Trophoblast cell (in vitro differentiated cells and primary cell): ENCODE results near the gene AP3D1.

Source experiments
- DNase-seq, 2 donors: peaks; one replicate each; pipeline ENCODE4 v3.0.0-alpha.2; 2016
- H2AFZ ChIP-seq: 2 replicates; pipeline ENCODE4 v1.6.1; 2013; ENCODE audit warnings: low read length, moderate library complexity, mild to moderate bottlenecking; ENCODE audit not compliant: insufficient read depth, poor library complexity
- H2AK5ac ChIP-seq: 2 replicates; pipeline ENCODE4 v1.6.1; 2013; ENCODE audit warnings: mild to moderate bottlenecking, low read length
- H2BK120ac ChIP-seq: 2 replicates; pipeline ENCODE4 v1.6.1; 2013; ENCODE audit warnings: low read length, mild to moderate bottlenecking, moderate library complexity; ENCODE audit not compliant: insufficient read depth, poor library complexity
- H2BK12ac ChIP-seq: 2 replicates; pipeline ENCODE4 v1.6.1; 2013; ENCODE audit warnings: mild to moderate bottlenecking, low read length, moderate library complexity
- H2BK5ac ChIP-seq: 2 replicates; pipeline ENCODE4 v1.6.1; 2013; ENCODE audit warnings: low read length, low read depth, moderate library complexity, mild to moderate bottlenecking; ENCODE audit not compliant: poor library complexity
- H3K14ac ChIP-seq: 2 replicates; pipeline ENCODE4 v1.6.1; 2013; ENCODE audit warnings: mild to moderate bottlenecking, low read length
- H3K18ac ChIP-seq: 2 replicates; pipeline ENCODE4 v1.6.1; 2013; ENCODE audit warnings: mild to moderate bottlenecking, low read length
- H3K23ac ChIP-seq: 2 replicates; pipeline ENCODE4 v1.6.1; 2013; ENCODE audit warnings: low read length
- H3K27ac ChIP-seq: 2 replicates; pipeline ENCODE4 v1.5.1; 2013; ENCODE audit warnings: low read depth, mild to moderate bottlenecking, inconsistent platforms, low read length, moderate library complexity
- H3K27me3 ChIP-seq: 2 replicates; pipeline ENCODE4 v1.6.1; 2013; ENCODE audit warnings: inconsistent platforms, mild to moderate bottlenecking, low read length, moderate library complexity; ENCODE audit not compliant: insufficient read depth
- H3K36me3 ChIP-seq, 2 experiments: 1 replicate in 1 of 2; 2 replicates in 1 of 2; pipeline ENCODE4 v1.6.1; 2013; ENCODE audit warnings: low read length in 2 of 2, mild to moderate bottlenecking in 2 of 2, moderate library complexity in 1 of 2; ENCODE audit not compliant: insufficient read depth in 2 of 2, control insufficient read depth in 1 of 2
- H3K4ac ChIP-seq: 2 replicates; pipeline ENCODE4 v1.6.1; 2013; ENCODE audit warnings: low read depth, mild to moderate bottlenecking, low read length, moderate library complexity
- H3K4me1 ChIP-seq, 2 experiments: 1 replicate in 1 of 2; 2 replicates in 1 of 2; pipeline ENCODE4 v1.6.1; 2013; ENCODE audit warnings: low read length in 2 of 2, mild to moderate bottlenecking in 2 of 2, moderate library complexity in 1 of 2; ENCODE audit not compliant: insufficient read depth in 2 of 2, control insufficient read depth in 1 of 2
- H3K4me2 ChIP-seq: 2 replicates; pipeline ENCODE4 v1.6.1; 2013; ENCODE audit warnings: inconsistent platforms, mild to moderate bottlenecking, low read length, moderate library complexity
- H3K4me3 ChIP-seq: 2 replicates; pipeline ENCODE4 v1.5.1; 2013; ENCODE audit warnings: mild to moderate bottlenecking, low read depth, low read length, inconsistent platforms
- H3K79me1 ChIP-seq: one replicate; pipeline ENCODE4 v1.6.1; 2013; ENCODE audit warnings: low read length
- H3K79me2 ChIP-seq: 2 replicates; pipeline ENCODE4 v1.6.1; 2013; ENCODE audit warnings: low read length, mild to moderate bottlenecking; ENCODE audit not compliant: control insufficient read depth, insufficient read depth, poor library complexity
- H3K9ac ChIP-seq: 2 replicates; pipeline ENCODE4 v1.6.1; 2013; ENCODE audit warnings: mild to moderate bottlenecking, low read length
- H3K9me3 ChIP-seq: 2 replicates; pipeline ENCODE4 v1.6.1; 2013; ENCODE audit warnings: low read depth, mild to moderate bottlenecking, control low read depth, inconsistent platforms, low read length; ENCODE audit not compliant: insufficient read depth
- H4K12ac ChIP-seq: 2 replicates; pipeline ENCODE4 v1.6.1; 2013; ENCODE audit warnings: low read depth, mild to moderate bottlenecking, low read length, moderate library complexity
- H4K8ac ChIP-seq: 2 replicates; pipeline ENCODE4 v1.6.1; 2013; ENCODE audit warnings: low read depth, mild to moderate bottlenecking, low read length, moderate library complexity
- H4K91ac ChIP-seq: one replicate; pipeline ENCODE4 v1.6.1; 2013; ENCODE audit warnings: low read depth, mild to moderate bottlenecking, low read length, moderate library complexity
- WGBS: extraction: QIAGEN DNeasy Blood & Tissue Kit; methylation state at CpG from one replicate; pipeline ENCODE4 v1.1.7; 2013; ENCODE audit warnings: missing lambda C conversion rate; ENCODE audit not compliant: insufficient read length, insufficient coverage; ENCODE audit errors: extremely low coverage; 5-methylcytosine and 5-hydroxymethylcytosine counted together

The AP3D1 gene

GRCh38 chr19:2061495-2062388, 89.6 kb downstream of the AP3D1 start:
- H3K27me3 ChIP-seq: no peaks in the 10 kb centered on the region
- H3K4ac ChIP-seq: peak overlapping the region; percentile 48
- peak overlapping the region; percentile 87 for H4K91ac ChIP-seq
- H2BK120ac ChIP-seq: peak overlapping the region; percentile 91
- H3K18ac ChIP-seq: peak overlapping the region; percentile 85
- H2BK12ac ChIP-seq: peak overlapping the region; percentile 31
- H2AK5ac ChIP-seq: peak overlapping the region; percentile 31
- peak overlapping the region; percentile 83 for H3K14ac ChIP-seq
- H4K8ac ChIP-seq: peak overlapping the region; percentile 79
- no peaks in the 10 kb centered on the region for H3K36me3 ChIP-seq
- H3K9me3 ChIP-seq: no peaks in the 10 kb centered on the region
- peak overlapping the region; percentile 84 for H3K4me2 ChIP-seq
- peak overlapping the region; percentile 57 for H4K12ac ChIP-seq
- peak; percentile 99 to 100 for DNase-seq
- peaks cover 8% of the 10 kb centered on the region for H3K79me2 ChIP-seq
- WGBS: no CpG with 5 or more reads among the region's 50 CpGs
- peaks cover 30% of the 10 kb centered on the region for H3K79me1 ChIP-seq
- H3K23ac ChIP-seq: no peak overlapping the region
- H3K4me1 ChIP-seq: peaks cover 27 to 29% of the 10 kb centered on the region in 2 experiments
- H3K4me3 ChIP-seq: peak overlapping the region; percentile 49
- H2BK5ac ChIP-seq: peak overlapping the region; percentile 96
- H2AFZ ChIP-seq: peak overlapping the region; percentile 84
- peak overlapping the region; percentile 17 for H3K9ac ChIP-seq
- peak overlapping the region; percentile 92 for H3K27ac ChIP-seq

GRCh38 chr19:2060884-2061494, 90.4 kb downstream of the AP3D1 start:
- Histone ChIP-seq H3K27ac (peak overlapping the region; percentile 92), H3K9ac (peak overlapping the region; percentile 83), H2BK12ac (peak overlapping the region; percentile 37), H3K23ac (no peak overlapping the region), H3K27me3 (no peaks in the 10 kb centered on the region), H3K79me1 (peaks cover 33% of the 10 kb centered on the region), H2BK5ac (peak overlapping the region; percentile 96), H4K8ac (peak overlapping the region; percentile 90), H3K4me2 (peak overlapping the region; percentile 84), H2AFZ (peak overlapping the region; percentile 46), H3K36me3 (no peaks in the 10 kb centered on the region), H3K4me3 (peak overlapping the region; percentile 82), H4K12ac (peak overlapping the region; percentile 69), H2AK5ac (peak overlapping the region; percentile 85), H3K9me3 (no peaks in the 10 kb centered on the region), H3K79me2 (peaks cover 8% of the 10 kb centered on the region), H3K4me1 (peaks cover 29 to 32% of the 10 kb centered on the region in 2 experiments), H3K18ac (peak overlapping the region; percentile 94), H3K4ac (peak overlapping the region; percentile 73), H3K14ac (peak overlapping the region; percentile 92), H4K91ac (peak overlapping the region; percentile 96), H2BK120ac (peak overlapping the region; percentile 81)
- peak; percentile 69 to 71 for DNase-seq
- no CpG with 5 or more reads among the region's 55 CpGs for WGBS

- Histone ChIP-seq H4K12ac (peak overlapping the region; percentile 19), H3K9ac (no peak overlapping the region), H2BK5ac (peak overlapping the region; percentile 15), H3K23ac (no peak overlapping the region), H2AFZ (peak overlapping the region; percentile 26), H3K27me3 (no peaks in the 10 kb centered on the region), H3K36me3 (no peaks in the 10 kb centered on the region), H3K18ac (peak overlapping the region; percentile 36), H3K4ac (peak overlapping the region; percentile 50), H3K14ac (peak overlapping the region; percentile 59), H3K79me1 (peaks cover 35% of the 10 kb centered on the region), H3K4me1 (peaks cover 29 to 32% of the 10 kb centered on the region in 2 experiments), H2AK5ac (peak overlapping the region; percentile 59), H3K4me2 (no peak overlapping the region), H2BK120ac (peak overlapping the region; percentile 65), H3K4me3 (no peak overlapping the region), H3K79me2 (peaks cover 8% of the 10 kb centered on the region), H4K8ac (peak overlapping the region; percentile 79), H3K9me3 (no peaks in the 10 kb centered on the region), H4K91ac (peak overlapping the region; percentile 96), H3K27ac (peak overlapping the region; percentile 92), H2BK12ac (peak overlapping the region; percentile 44)
- WGBS: no CpG with 5 or more reads among the region's 24 CpGs
- DNase-seq: peak; percentile 76 to 81
Measured at GRCh38 chr19:2059422-2060201, 91.8 kb downstream of the AP3D1 start.
